Bronchial epithelial cell (primary cell): ENCODE data around the gene MARCHF6. TPM values are rescaled to one million over a fixed set of nuclear protein-coding genes. Genes with fewer than 3 reads are reported as not detected.

Experiments used
- DNase-seq: peaks from one replicate; pipeline ENCODE4 v3.0.0-alpha.2; 2010; ENCODE audit warnings: low read depth
- FAIRE-seq: peaks from 2 replicates; lab custom pipeline; 2011; peaks lifted over from hg19 to GRCh38; lab: Jason Lieb, UNC
- H3K27me3 ChIP-seq: 2 replicates; pipeline ENCODE4 v1.5.1; 2011; ENCODE audit warnings: low read length; ENCODE audit not compliant: control insufficient read depth, insufficient read depth
- H3K36me3 ChIP-seq: 2 replicates; pipeline ENCODE4 v1.5.1; 2011; ENCODE audit warnings: low read length; ENCODE audit not compliant: control insufficient read depth, insufficient read depth
- H3K4me3 ChIP-seq: 2 replicates; pipeline ENCODE4 v1.5.1; 2011; ENCODE audit warnings: mild to moderate bottlenecking, low read depth, low read length, control low read depth
- CTCF ChIP-seq: IDR thresholded peaks from 2 replicates; pipeline ENCODE4 v1.5.1; 2011; ENCODE audit warnings: mild to moderate bottlenecking, moderate library complexity, low read length, control low read depth, inconsistent platforms; ENCODE audit not compliant: insufficient read depth, severe bottlenecking
- total RNA-seq: library from RNA; depleted of rRNA; stranded (reverse); fragments of >200 nt; gene quantifications from 2 replicates; pipeline ENCODE4 v1.2.1, GENCODE V29; 2014

Gene MARCHF6
- total RNA-seq, 1 donor from 2014 or later, result 62.7 TPM

- FAIRE-seq, result no peak
- H3K27me3 ChIP-seq, result no peaks in the 10 kb centered on the region
These were observed 7.2 kb downstream of the MARCHF6 start for GRCh38 chr5:10360686-10361085.

DNA sequence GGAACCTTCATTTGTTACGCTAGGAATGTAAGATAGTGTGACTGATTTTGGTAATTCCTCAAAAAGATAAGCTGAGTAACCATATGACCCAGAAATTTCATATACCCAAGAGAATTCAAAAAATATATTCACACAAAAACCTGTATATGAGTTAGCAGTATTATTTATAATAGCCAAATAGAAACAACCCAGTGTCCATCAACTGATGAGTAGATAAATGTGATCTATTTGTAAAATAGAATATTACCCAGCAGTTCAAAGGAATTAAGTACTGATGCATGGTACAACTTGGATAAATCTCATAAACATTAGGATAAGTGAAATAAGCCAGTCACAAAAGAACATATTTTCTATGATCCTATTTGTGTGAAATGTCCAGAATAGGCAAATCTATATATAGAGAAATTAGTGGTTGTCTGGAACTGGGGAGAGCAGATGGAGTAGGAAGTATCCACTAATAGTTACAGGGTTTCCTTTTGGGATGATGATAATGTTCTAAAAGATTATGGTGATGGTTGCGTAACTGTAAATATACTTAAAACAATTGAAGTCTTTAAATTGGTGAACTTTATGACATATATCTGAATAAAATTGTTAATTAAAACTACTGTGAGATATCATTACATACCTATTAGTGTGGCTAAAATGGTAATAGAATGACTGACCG, 10.2 kb downstream of the MARCHF6 start:
- Histone ChIP-seq H3K36me3 (peaks cover 3% of the 10 kb centered on the region), H3K4me3 (no peak overlapping the region), H3K27me3 (no peaks in the 10 kb centered on the region)
- FAIRE-seq (no peak), DNase-seq (no peak)
- no peak for TF ChIP-seq CTCF

More at GRCh38 chr5:10360686-10361085, 7.2 kb downstream of the MARCHF6 start:
- DNase-seq, result no peak
- TF ChIP-seq CTCF, result no peak
- Histone ChIP-seq H3K4me3 (no peak overlapping the region), H3K36me3 (peaks cover 2% of the 10 kb centered on the region)

DNA sequence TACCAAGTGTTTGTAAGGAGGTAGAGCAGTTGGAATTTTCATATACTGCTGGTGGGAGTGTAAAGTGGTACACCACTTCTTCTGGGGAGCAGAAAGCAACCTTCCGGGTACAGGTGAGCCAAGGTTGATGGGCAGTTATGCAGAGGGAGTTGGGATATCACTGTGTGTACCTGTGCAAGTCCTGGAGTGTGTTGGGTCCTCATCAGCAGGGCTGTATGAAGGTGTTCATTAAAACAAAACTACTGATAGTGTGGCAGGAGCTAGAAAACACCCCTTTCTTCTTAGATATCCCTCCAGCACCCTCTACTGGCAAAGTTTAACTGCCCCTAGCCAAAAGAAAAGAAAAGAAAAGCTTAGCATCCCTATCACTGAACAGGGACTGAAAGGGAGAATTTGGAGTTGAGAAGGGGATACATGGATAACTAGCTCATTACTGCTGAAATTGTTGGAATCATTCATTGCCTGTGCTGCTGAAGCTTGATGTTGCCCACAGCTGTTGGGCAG, 10.7 kb downstream of the MARCHF6 start:
- peaks cover 3% of the 10 kb centered on the region for H3K36me3 ChIP-seq
- no peak for FAIRE-seq
- no peak overlapping the region for H3K4me3 ChIP-seq
- no peaks in the 10 kb centered on the region for H3K27me3 ChIP-seq
- peak; percentile 40 for DNase-seq
- peak; percentile 44 for TF ChIP-seq CTCF

GRCh38 chr5:10365782-10366181, 12.3 kb downstream of the MARCHF6 start:
- Histone ChIP-seq H3K36me3 (peaks cover 3% of the 10 kb centered on the region), H3K4me3 (no peak overlapping the region), H3K27me3 (no peaks in the 10 kb centered on the region)
- TF ChIP-seq CTCF, result no peak
- DNase-seq, result no peak
- FAIRE-seq, result no peak

GRCh38 chr5:10366310-10367272, 13.1 kb downstream of the MARCHF6 start:
- H3K36me3 ChIP-seq, result peaks cover 3% of the 10 kb centered on the region
- DNase-seq, result peak; percentile 81
- peak; percentile 43 for FAIRE-seq
- no peak overlapping the region for H3K4me3 ChIP-seq
- no peak for TF ChIP-seq CTCF
- no peaks in the 10 kb centered on the region for H3K27me3 ChIP-seq
